Keratinocyte (primary cell): ENCODE measurements around the gene BACE1-AS. TPM values are rescaled to one million over a fixed set of nuclear protein-coding genes. Genes with fewer than 3 reads are reported as not detected.

Source experiments
- DNase-seq: peaks from one replicate; pipeline ENCODE4 v3.0.0-alpha.2; 2011; ENCODE audit warnings: low read depth, missing footprints, low spot score
- FAIRE-seq: peaks from 2 replicates; lab custom pipeline; 2011; peaks lifted over from hg19 to GRCh38; lab: Jason Lieb, UNC
- H2AFZ ChIP-seq: 2 replicates; pipeline ENCODE4 v1.6.0; 2012; ENCODE audit warnings: low read length, control low read depth, inconsistent platforms; ENCODE audit not compliant: control insufficient read depth
- H3K27ac ChIP-seq: 2 replicates; pipeline ENCODE4 v1.5.1; 2011; ENCODE audit warnings: low read length; ENCODE audit not compliant: control insufficient read depth, insufficient read depth
- H3K27me3 ChIP-seq: 3 replicates; pipeline ENCODE4 v1.6.0; 2011; ENCODE audit warnings: low read length; ENCODE audit not compliant: control insufficient read depth, insufficient read depth; ENCODE audit errors: extremely low read depth
- H3K36me3 ChIP-seq, 2 experiments: 2 replicates in 1 of 2; 3 replicates in 1 of 2; pipeline ENCODE4 v1.5.1; 2011; ENCODE audit warnings: low read length in 2 of 2, mild to moderate bottlenecking in 1 of 2; ENCODE audit not compliant: control insufficient read depth in 2 of 2, insufficient read depth in 2 of 2; ENCODE audit errors: extremely low read depth in 1 of 2
- H3K4me1 ChIP-seq: 3 replicates; pipeline ENCODE4 v1.5.1; 2011; ENCODE audit warnings: low read length; ENCODE audit not compliant: control insufficient read depth, insufficient read depth; ENCODE audit errors: extremely low read depth
- H3K4me2 ChIP-seq: 3 replicates; pipeline ENCODE4 v1.6.0; 2011; ENCODE audit warnings: low read depth, low read length; ENCODE audit not compliant: control insufficient read depth, insufficient read depth; ENCODE audit errors: extremely low read depth
- H3K4me3 ChIP-seq, 3 experiments: fragments of 200-600 bp in 1 of 3; sonication (generic) in 1 of 3; 2 replicates in 2 of 3; 3 replicates in 1 of 3; pipeline ENCODE4 v1.5.1; 2011 to 2016; ENCODE audit warnings: low read length in 3 of 3, mild to moderate bottlenecking in 3 of 3, control low read depth in 2 of 3, inconsistent platforms in 1 of 3, low read depth in 1 of 3, mixed read lengths in 1 of 3, mixed run types in 1 of 3, moderate library complexity in 1 of 3; ENCODE audit not compliant: control insufficient read depth in 2 of 3, insufficient read depth in 2 of 3; ENCODE audit errors: extremely low read depth in 1 of 3
- H3K79me2 ChIP-seq: 2 replicates; pipeline ENCODE4 v1.6.0; 2012; ENCODE audit warnings: low read length; ENCODE audit not compliant: control insufficient read depth, insufficient read depth
- H3K9ac ChIP-seq: 3 replicates; pipeline ENCODE4 v1.6.0; 2011; ENCODE audit warnings: low read length; ENCODE audit not compliant: control insufficient read depth, insufficient read depth; ENCODE audit errors: extremely low read depth
- H3K9me1 ChIP-seq: 3 replicates; pipeline ENCODE4 v1.6.0; 2011; ENCODE audit warnings: low read length; ENCODE audit not compliant: control insufficient read depth, insufficient read depth; ENCODE audit errors: extremely low read depth
- H3K9me3 ChIP-seq: 2 replicates; pipeline ENCODE4 v1.5.1; 2012; ENCODE audit warnings: low read depth, low read length; ENCODE audit not compliant: control insufficient read depth
- H4K20me1 ChIP-seq: 3 replicates; pipeline ENCODE4 v1.6.0; 2011; ENCODE audit warnings: low read length; ENCODE audit not compliant: control insufficient read depth, insufficient read depth; ENCODE audit errors: extremely low read depth
- CTCF ChIP-seq, 3 experiments: IDR thresholded peaks in 1 of 3; conservative IDR thresholded peaks in 1 of 3; optimal IDR thresholded peaks in 1 of 3; 2 replicates in 2 of 3; 3 replicates in 1 of 3; pipeline versions ENCODE3 to v1.5.1; 2011; ENCODE audit warnings: low read length in 3 of 3, mild to moderate bottlenecking in 3 of 3, moderate library complexity in 2 of 3, control low read depth in 1 of 3, inconsistent platforms in 1 of 3; ENCODE audit not compliant: insufficient read depth in 2 of 3; ENCODE audit errors: extremely low read depth in 1 of 3
- EZH2 ChIP-seq: IDR thresholded peaks from one replicate; pipeline ENCODE4 v1.6.1; 2012; ENCODE audit warnings: inconsistent platforms, mild to moderate bottlenecking, low read length, moderate library complexity
- dilution Hi-C: fragments of 300-500 bp; cut with MboI; formaldehyde crosslinking; loops from one replicate; pipeline ENCODE4 v1.7.0; 2020; ENCODE audit warnings: low sequenced_read_pairs; ENCODE audit not compliant: extremely low pct_ligation_motif_present
- polyA plus RNA-seq, 5 experiments: library from polyadenylated mRNA; depleted of rRNA in 3 of 5; stranded (reverse) in 3 of 5; stranded (forward) in 1 of 5; unstranded in 1 of 5; fragments of >200 nt; gene quantifications; 1 replicate in 1 of 5; 2 replicates in 3 of 5; 3 replicates in 1 of 5; pipeline versions ENCODE4 v1.2.1 to v1.2.3, GENCODE V29; 2011 to 2012; ENCODE audit warnings: missing spikeins in 2 of 5, low read depth in 1 of 5, low replicate concordance in 1 of 5

BACE1-AS gene
- polyA plus RNA-seq, 1 donor (not counting 4 experiments of a cell fraction or from before 2014, with no cell fraction given): 2.2 TPM

- FAIRE-seq: no peak
- Histone ChIP-seq H3K9ac (no peak overlapping the region), H3K4me2 (no peak overlapping the region), H3K27ac (no peak overlapping the region), H3K9me1 (no peaks in the 10 kb centered on the region), H3K36me3 (peaks cover 0 to 12% of the 10 kb centered on the region in 2 experiments), H2AFZ (no peak overlapping the region), H3K4me1 (peaks cover 13% of the 10 kb centered on the region), H3K9me3 (no peaks in the 10 kb centered on the region), H3K27me3 (no peaks in the 10 kb centered on the region), H3K79me2 (peaks cover 8% of the 10 kb centered on the region), H4K20me1 (no peaks in the 10 kb centered on the region), H3K4me3 (no peak overlapping the region)
- no peak for DNase-seq
- TF ChIP-seq EZH2: no peak
- no peak for TF ChIP-seq CTCF (optimal IDR thresholded peaks at IDR 0.05 in 1 of 3, IDR thresholded peaks at IDR 0.05 in 1 of 3, conservative IDR thresholded peaks at IDR 0.05 in 1 of 3; ENCODE audit: extremely low read depth in 1 of 3, insufficient read depth in 2 of 3, low read length in 3 of 3)
- dilution Hi-C loops: no loop called here
Measured at GRCh38 chr11:117332843-117333242, 41.7 kb downstream of the BACE1-AS start.

- no peaks in the 10 kb centered on the region for H4K20me1 ChIP-seq
- peaks cover 8% of the 10 kb centered on the region for H3K4me1 ChIP-seq
- H2AFZ ChIP-seq: no peak overlapping the region
- H3K9me1 ChIP-seq: no peaks in the 10 kb centered on the region
- FAIRE-seq (no peak), DNase-seq (no peak)
- dilution Hi-C loops: no loop called here
- H3K27me3 ChIP-seq: no peaks in the 10 kb centered on the region
- TF ChIP-seq EZH2 (no peak), CTCF (optimal IDR thresholded peaks at IDR 0.05 in 1 of 3, IDR thresholded peaks at IDR 0.05 in 1 of 3, conservative IDR thresholded peaks at IDR 0.05 in 1 of 3; ENCODE audit: extremely low read depth in 1 of 3, insufficient read depth in 2 of 3, low read length in 3 of 3) (no peak)
- no peak overlapping the region for H3K9ac ChIP-seq
- no peak overlapping the region for H3K4me3 ChIP-seq
- peaks cover 3 to 15% of the 10 kb centered on the region in 2 experiments for H3K36me3 ChIP-seq
- H3K4me2 ChIP-seq: no peak overlapping the region
- peaks cover 5% of the 10 kb centered on the region for H3K79me2 ChIP-seq
- H3K9me3 ChIP-seq: no peaks in the 10 kb centered on the region
- H3K27ac ChIP-seq: no peak overlapping the region
Measured at GRCh38 chr11:117333917-117334316, 42.8 kb downstream of the BACE1-AS start.
